Activated CD4-positive, alpha-beta T cell treated with anti-CD3 and anti-CD28 coated beads, Interleukin-2, amount 10 ng/mL, durations not matched to agents 24 days and 14 days (primary cell): ENCODE results near the gene COQ8A. TPM values are rescaled to one million over a fixed set of nuclear protein-coding genes. Genes with fewer than 3 reads are reported as not detected.

Source experiments
- DNase-seq: peaks from one replicate; pipeline ENCODE4 v3.0.0; 2022
- H3K27ac Mint-ChIP-seq: one replicate; pipeline ENCODE4 v1.8.0; 2022; ENCODE audit warnings: mild to moderate bottlenecking, mixed read lengths
- H3K27me3 Mint-ChIP-seq: one replicate; pipeline ENCODE4 v1.8.0; 2022; ENCODE audit warnings: mixed read lengths
- H3K36me3 Mint-ChIP-seq: one replicate; pipeline ENCODE4 v1.8.0; 2022; ENCODE audit warnings: low read depth, mild to moderate bottlenecking, mixed read lengths
- H3K4me1 Mint-ChIP-seq: one replicate; pipeline ENCODE4 v1.8.0; 2021; ENCODE audit warnings: mixed read lengths
- H3K4me3 Mint-ChIP-seq: one replicate; pipeline ENCODE4 v1.8.0; 2022; ENCODE audit warnings: mild to moderate bottlenecking, moderate library complexity, mixed read lengths
- H3K9me3 Mint-ChIP-seq: one replicate; pipeline ENCODE4 v1.8.0; 2021; ENCODE audit warnings: mixed read lengths
- intact Hi-C: fragments of 100-400 bp; cut with micrococcal nuclease; formaldehyde crosslinking; loops from one replicate; pipeline ENCODE4 v1.15.1; 2023
- total RNA-seq: library from RNA; stranded (reverse); gene quantifications from 2 replicates; pipeline ENCODE4 v1.2.3, GENCODE V29; 2022

The COQ8A gene
- 27.0 and 35.3 TPM in 2 replicates for total RNA-seq

GRCh38 chr1:226940029-226940805, at the start of gene COQ8A:
Gene COQ8A, plus strand, starts transcription at chr1:226940294. Its CDS starts 21,092 bp downstream, at chr1:226961386.
- intact Hi-C loops, result loop anchor here (1.0 to 5.0 kb wide), 3 partner anchors 70 to 533 kb away; partner anchors contain the start of genes PARP1 and PSEN2
- H3K36me3 Mint-ChIP-seq, result peaks cover 12% of the 10 kb centered on the region
- peaks cover 42% of the 10 kb centered on the region for H3K4me1 Mint-ChIP-seq
- peak within 1 kb of the TSS; percentile 99 for H3K27ac Mint-ChIP-seq
- peak within 1 kb of the TSS; percentile 93 for H3K4me3 Mint-ChIP-seq
- H3K27me3 Mint-ChIP-seq, result no peaks in the 10 kb centered on the region
- peak; percentile 100 for DNase-seq
- peaks cover 12% of the 10 kb centered on the region for H3K9me3 Mint-ChIP-seq

- H3K4me3 Mint-ChIP-seq, result no peak overlapping the region
- no peak overlapping the region for H3K27ac Mint-ChIP-seq
- no peak for DNase-seq
Observed at GRCh38 chr1:226890331-226891108, 49.6 kb upstream of the COQ8A start.

GRCh38 chr1:226891346-226891745, 48.7 kb upstream of the COQ8A start:
- H3K36me3 Mint-ChIP-seq, result peaks cover 10% of the 10 kb centered on the region
- no peak for DNase-seq
- H3K27ac Mint-ChIP-seq, result no peak overlapping the region
- H3K9me3 Mint-ChIP-seq, result no peaks in the 10 kb centered on the region
- H3K27me3 Mint-ChIP-seq, result no peaks in the 10 kb centered on the region
- intact Hi-C loops, result no loop called here
- no peak overlapping the region for H3K4me3 Mint-ChIP-seq
- peaks cover 2% of the 10 kb centered on the region for H3K4me1 Mint-ChIP-seq

More at GRCh38 chr1:226890331-226891108, 49.6 kb upstream of the COQ8A start:
- intact Hi-C loops, result no loop called here
- Mint-ChIP-seq H3K4me1 (peaks cover 10% of the 10 kb centered on the region), H3K36me3 (peaks cover 10% of the 10 kb centered on the region), H3K27me3 (no peaks in the 10 kb centered on the region), H3K9me3 (no peaks in the 10 kb centered on the region)

GRCh38 chr1:226891846-226892523, 48.1 kb upstream of the COQ8A start:
- Mint-ChIP-seq H3K27ac (no peak overlapping the region), H3K4me3 (no peak overlapping the region), H3K9me3 (no peaks in the 10 kb centered on the region), H3K4me1 (no peaks in the 10 kb centered on the region), H3K36me3 (peaks cover 10% of the 10 kb centered on the region), H3K27me3 (no peaks in the 10 kb centered on the region)
- intact Hi-C loops, result no loop called here
- DNase-seq, result no peak

- H3K4me3 Mint-ChIP-seq, result no peak overlapping the region
- no peaks in the 10 kb centered on the region for H3K4me1 Mint-ChIP-seq
- DNase-seq, result no peak
- no peaks in the 10 kb centered on the region for H3K27me3 Mint-ChIP-seq
- peaks cover 10% of the 10 kb centered on the region for H3K36me3 Mint-ChIP-seq
- intact Hi-C loops, result no loop called here
- H3K27ac Mint-ChIP-seq, result no peak overlapping the region
- no peaks in the 10 kb centered on the region for H3K9me3 Mint-ChIP-seq
Observed at GRCh38 chr1:226892524-226892875, 47.6 kb upstream of the COQ8A start.

GRCh38 chr1:226893936-226894335, 46.2 kb upstream of the COQ8A start:
- H3K9me3 Mint-ChIP-seq, result no peaks in the 10 kb centered on the region
- intact Hi-C loops, result no loop called here
- H3K27ac Mint-ChIP-seq, result no peak overlapping the region
- H3K36me3 Mint-ChIP-seq, result peaks cover 10% of the 10 kb centered on the region
- no peaks in the 10 kb centered on the region for H3K4me1 Mint-ChIP-seq
- H3K4me3 Mint-ChIP-seq, result no peak overlapping the region
- no peaks in the 10 kb centered on the region for H3K27me3 Mint-ChIP-seq
- no peak for DNase-seq

- H3K4me1 Mint-ChIP-seq, result no peaks in the 10 kb centered on the region
- intact Hi-C loops, result no loop called here
- H3K27ac Mint-ChIP-seq, result no peak overlapping the region
Observed at GRCh38 chr1:226894826-226895225, 45.3 kb upstream of the COQ8A start.

GRCh38 chr1:226895644-226896043, 44.5 kb upstream of the COQ8A start:
- no peaks in the 10 kb centered on the region for H3K4me1 Mint-ChIP-seq
- H3K9me3 Mint-ChIP-seq, result no peaks in the 10 kb centered on the region
- H3K4me3 Mint-ChIP-seq, result no peak overlapping the region
- H3K36me3 Mint-ChIP-seq, result peaks cover 15% of the 10 kb centered on the region
- no peaks in the 10 kb centered on the region for H3K27me3 Mint-ChIP-seq
- DNase-seq, result no peak
- intact Hi-C loops, result no loop called here
- no peak overlapping the region for H3K27ac Mint-ChIP-seq

More at GRCh38 chr1:226894826-226895225, 45.3 kb upstream of the COQ8A start:
- no peak for DNase-seq
- H3K9me3 Mint-ChIP-seq, result no peaks in the 10 kb centered on the region
- peaks cover 16% of the 10 kb centered on the region for H3K36me3 Mint-ChIP-seq
- no peak overlapping the region for H3K4me3 Mint-ChIP-seq
- no peaks in the 10 kb centered on the region for H3K27me3 Mint-ChIP-seq

GRCh38 chr1:226898246-226898645, 41.8 kb upstream of the COQ8A start:
- Mint-ChIP-seq H3K27me3 (no peaks in the 10 kb centered on the region), H3K27ac (no peak overlapping the region), H3K4me1 (no peaks in the 10 kb centered on the region), H3K9me3 (no peaks in the 10 kb centered on the region), H3K4me3 (no peak overlapping the region), H3K36me3 (peaks cover 13% of the 10 kb centered on the region)
- no peak for DNase-seq
- intact Hi-C loops, result no loop called here

- no peaks in the 10 kb centered on the region for H3K9me3 Mint-ChIP-seq
- H3K4me1 Mint-ChIP-seq, result no peaks in the 10 kb centered on the region
- peaks cover 11% of the 10 kb centered on the region for H3K36me3 Mint-ChIP-seq
- H3K4me3 Mint-ChIP-seq, result no peak overlapping the region
- intact Hi-C loops, result no loop called here
- no peaks in the 10 kb centered on the region for H3K27me3 Mint-ChIP-seq
- H3K27ac Mint-ChIP-seq, result no peak overlapping the region
- DNase-seq, result no peak
Observed at GRCh38 chr1:226901421-226901820, 38.7 kb upstream of the COQ8A start.

- Mint-ChIP-seq H3K9me3 (no peaks in the 10 kb centered on the region), H3K4me3 (no peak overlapping the region), H3K27ac (no peak overlapping the region), H3K36me3 (peaks cover 11% of the 10 kb centered on the region), H3K4me1 (no peaks in the 10 kb centered on the region), H3K27me3 (no peaks in the 10 kb centered on the region)
- DNase-seq, result no peak
- intact Hi-C loops, result no loop called here
Observed at GRCh38 chr1:226902601-226903000, 37.5 kb upstream of the COQ8A start.

- no peak overlapping the region for H3K4me3 Mint-ChIP-seq
- no peaks in the 10 kb centered on the region for H3K27me3 Mint-ChIP-seq
- no peak overlapping the region for H3K27ac Mint-ChIP-seq
- no peaks in the 10 kb centered on the region for H3K9me3 Mint-ChIP-seq
- H3K36me3 Mint-ChIP-seq, result peaks cover 11% of the 10 kb centered on the region
- intact Hi-C loops, result no loop called here
- H3K4me1 Mint-ChIP-seq, result no peaks in the 10 kb centered on the region
- no peak for DNase-seq
Observed at GRCh38 chr1:226903819-226904716, 36.0 kb upstream of the COQ8A start.

- no peaks in the 10 kb centered on the region for H3K4me1 Mint-ChIP-seq
- DNase-seq, result no peak
- intact Hi-C loops, result no loop called here
- H3K36me3 Mint-ChIP-seq, result peaks cover 6% of the 10 kb centered on the region
- no peaks in the 10 kb centered on the region for H3K27me3 Mint-ChIP-seq
- no peak overlapping the region for H3K4me3 Mint-ChIP-seq
- no peak overlapping the region for H3K27ac Mint-ChIP-seq
- no peaks in the 10 kb centered on the region for H3K9me3 Mint-ChIP-seq
Observed at GRCh38 chr1:226904772-226905171, 35.3 kb upstream of the COQ8A start.
